CD4-positive, alpha-beta T cell treated with Interleukin-21 for 1 hour (primary cell): ENCODE data around the gene SNX11.
"Not testable (repeated sequence)": the region's sequence is repeated elsewhere in the genome, so short reads cannot be mapped to it uniquely, and the experiment has no call there.

Experiments
- DNase-seq: peaks from one replicate; pipeline ENCODE4 v3.0.0-alpha.2; 2020

Gene SNX11

GRCh38 chr17:48107137-48108055 is at the start of gene SNX11:
TSS of gene SNX11 (plus strand) at chr17:48107766. CDS start at chr17:48112044, 4,278 bp downstream.
- DNase-seq = peak; percentile 94

GRCh38 chr17:48058393-48059124 is 49.0 kb upstream of the SNX11 start:
- DNase-seq = no peak

GRCh38 chr17:48059125-48059668 is 48.4 kb upstream of the SNX11 start:
- no peak for DNase-seq

- no peak for DNase-seq
Observed at GRCh38 chr17:48060249-48060648, 47.3 kb upstream of the SNX11 start.

DNA sequence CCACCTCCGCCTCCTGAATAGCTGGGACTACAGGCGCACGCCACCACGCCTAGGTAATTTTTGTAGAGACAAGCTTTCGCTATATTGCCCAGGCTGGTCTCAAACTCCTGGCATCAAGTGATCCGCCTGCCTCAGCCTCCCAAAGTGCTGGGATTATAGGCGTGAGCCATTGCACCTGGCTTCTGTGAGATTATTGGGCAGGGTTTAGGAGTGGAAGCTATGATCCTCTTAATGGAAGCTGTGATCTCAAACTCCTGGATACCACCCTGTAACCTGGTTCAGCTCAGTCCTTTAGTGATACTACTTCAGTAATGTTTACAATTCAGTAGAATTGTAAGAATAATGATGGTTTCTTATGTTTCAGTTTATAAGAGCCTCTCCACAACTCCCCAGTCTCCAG is 45.3 kb upstream of the SNX11 start:
- no peak for DNase-seq

GRCh38 chr17:48064638-48065037 is 42.9 kb upstream of the SNX11 start:
- DNase-seq = no peak

- DNase-seq = no peak
Observed at GRCh38 chr17:48066192-48066591, 41.4 kb upstream of the SNX11 start.

- DNase-seq = no peak
Observed at GRCh38 chr17:48066656-48067055, 40.9 kb upstream of the SNX11 start.

GRCh38 chr17:48067245-48067644 is 40.3 kb upstream of the SNX11 start:
- DNase-seq = no peak

DNA sequence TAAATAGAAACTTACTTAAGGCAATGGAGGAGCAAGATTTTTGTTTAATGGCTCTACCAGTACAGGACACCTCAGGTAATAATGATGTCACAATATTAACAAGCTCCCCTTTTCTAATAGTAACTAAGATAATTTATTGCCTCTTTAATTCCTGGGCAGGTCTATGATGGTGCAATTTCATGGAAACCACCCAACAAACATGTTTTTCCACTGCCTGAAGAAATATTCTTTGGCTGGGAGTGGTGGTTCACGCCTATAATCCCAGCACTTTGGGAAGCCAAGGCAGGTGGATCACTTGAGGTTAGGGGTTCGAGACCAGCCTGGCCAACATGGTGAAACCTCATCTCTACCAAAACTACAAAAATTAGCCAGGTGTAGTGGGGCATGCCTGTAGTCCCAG is 39.8 kb upstream of the SNX11 start:
- not testable (repeated sequence) for DNase-seq

DNA sequence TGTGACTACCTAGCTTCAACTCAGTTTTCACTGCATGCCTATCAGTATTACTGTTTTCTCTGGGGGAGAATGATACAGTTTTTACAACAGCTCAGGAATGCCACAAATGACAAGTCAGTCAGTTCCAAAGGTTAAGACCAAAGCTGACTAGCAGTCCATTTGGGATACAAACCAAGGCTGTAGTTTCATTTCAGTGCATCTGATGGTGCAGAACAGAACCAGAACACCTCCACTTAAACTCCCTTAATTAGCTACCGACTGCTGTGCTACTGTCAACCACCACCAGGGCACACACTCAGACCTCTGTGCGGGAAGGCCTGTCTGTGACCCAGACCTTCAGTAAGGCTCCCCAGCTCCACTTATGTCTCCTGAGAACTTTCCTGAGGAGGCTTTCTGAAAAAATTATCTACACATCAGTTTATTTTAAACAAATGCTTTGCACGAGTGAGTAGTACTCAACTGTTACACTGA is 39.0 kb upstream of the SNX11 start:
- DNase-seq = no peak

- no peak for DNase-seq
Observed at GRCh38 chr17:48070195-48070594, 37.4 kb upstream of the SNX11 start.

DNA sequence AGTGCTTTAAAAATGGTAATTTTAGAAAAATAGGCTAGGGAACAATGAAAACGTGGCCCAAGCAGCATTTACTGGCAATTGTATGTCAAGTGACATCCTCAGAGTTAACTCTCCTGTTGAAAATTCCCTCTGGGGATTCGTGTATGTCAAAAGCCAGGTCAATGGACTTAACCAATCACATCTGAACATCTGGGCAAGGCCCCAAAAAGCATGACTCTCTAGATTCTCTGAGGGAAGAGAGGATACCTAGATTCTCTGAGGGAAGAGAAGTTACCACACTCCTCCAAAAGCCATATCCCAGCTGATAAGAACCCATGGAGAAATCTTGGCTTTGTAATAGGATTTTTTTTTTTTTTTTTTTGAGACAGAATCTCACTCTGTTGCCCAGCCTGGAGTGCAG is 35.9 kb upstream of the SNX11 start:
- no peak for DNase-seq

GRCh38 chr17:48072811-48073210 is 34.8 kb upstream of the SNX11 start:
- not testable (repeated sequence) for DNase-seq

GRCh38 chr17:48073566-48074094 is 33.9 kb upstream of the SNX11 start:
- not testable (repeated sequence) for DNase-seq

GRCh38 chr17:48074322-48075081 is 33.1 kb upstream of the SNX11 start:
- peak; percentile 81 for DNase-seq

DNA sequence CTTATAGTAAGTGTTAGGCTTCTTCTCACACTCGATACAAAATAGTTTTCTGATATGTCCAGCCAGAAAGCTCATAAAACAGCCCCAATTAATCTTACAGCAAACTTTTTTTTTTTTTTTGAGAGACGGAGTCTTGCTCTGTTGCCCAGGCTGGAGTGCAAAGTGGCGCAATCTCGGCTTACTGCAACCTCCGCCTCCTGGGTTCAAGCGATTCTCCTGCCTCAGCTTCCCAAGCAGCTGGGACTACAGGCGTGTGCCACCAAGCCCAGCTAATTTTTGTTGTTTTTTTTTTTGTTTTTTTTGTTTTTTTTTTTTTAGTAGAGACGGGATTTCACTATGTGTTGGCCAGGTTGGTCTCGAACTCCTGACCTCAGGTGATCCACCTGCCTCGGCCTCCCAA is 30.4 kb upstream of the SNX11 start:
- not testable (repeated sequence) for DNase-seq

GRCh38 chr17:48081858-48082257 is 25.7 kb upstream of the SNX11 start:
- no peak for DNase-seq

- no peak for DNase-seq
Observed at GRCh38 chr17:48084932-48085331, 22.6 kb upstream of the SNX11 start.

GRCh38 chr17:48093341-48094045 is 14.1 kb upstream of the SNX11 start:
- no peak for DNase-seq

GRCh38 chr17:48095611-48096010 is 12.0 kb upstream of the SNX11 start:
- no peak for DNase-seq

DNA sequence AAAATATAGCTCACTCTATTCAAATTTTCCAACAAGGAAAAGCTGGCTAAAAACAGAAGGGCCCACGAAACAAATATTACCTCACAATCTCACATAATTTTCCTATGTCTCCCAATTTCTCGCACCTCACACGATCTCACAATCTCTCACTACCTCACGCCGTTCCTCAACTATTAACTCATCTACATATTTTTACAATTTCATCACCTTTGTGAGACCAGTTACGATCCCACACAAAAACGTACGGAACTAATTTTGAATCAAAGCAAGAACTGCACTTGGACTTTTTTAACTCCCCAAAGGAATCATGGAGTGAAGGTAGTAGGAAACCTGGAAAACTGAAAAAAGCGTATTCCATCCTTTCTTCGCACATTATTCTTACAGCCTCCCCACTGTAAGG is 7.4 kb upstream of the SNX11 start:
- DNase-seq = no peak
